Adrenal gland (tissue), 12 donors: ENCODE results near the gene MOV10. TPM values are rescaled to one million over a fixed set of nuclear protein-coding genes. Genes with fewer than 3 reads are reported as not detected.
A peak's percentile ranks its signal among the peaks of the same experiment; 100 is the strongest.

Experiments
- DNase-seq, 7 donors: peaks; one replicate each; pipeline ENCODE4 v3.0.0-alpha.2; 2019 to 2020
- H3K27ac ChIP-seq, 5 donors: fragments of 200-600 bp; sonication (generic) in 4 of 5; 1 replicate in 3 of 5; 2 replicates in 2 of 5; pipeline versions ENCODE4 v1.5.1 to v1.8.0; 2016 to 2020; ENCODE audit warnings: mild to moderate bottlenecking in 1 of 5
- H3K27me3 ChIP-seq: fragments of 200-600 bp; 2 replicates; pipeline ENCODE4 v1.8.0; 2021
- H3K36me3 ChIP-seq, 2 donors: fragments of 200-600 bp; replicated peaks in 1 of 2; 1 replicate in 1 of 2; 2 replicates in 1 of 2; pipeline versions ENCODE4 v1.5.1 to v1.8.0; 2018 to 2022
- H3K4me1 ChIP-seq, 2 donors: fragments of 200-600 bp; replicated peaks in 1 of 2; 1 replicate in 1 of 2; 2 replicates in 1 of 2; pipeline versions ENCODE4 v1.5.1 to v1.8.0; 2018 to 2021
- H3K4me3 ChIP-seq, 4 donors: fragments of 200-600 bp; sonication (generic) in 3 of 4; one replicate each; pipeline ENCODE4 v1.5.1; 2016 to 2018
- H3K9me3 ChIP-seq, 3 donors: fragments of 200-600 bp; sonication (generic) in 1 of 3; replicated peaks in 1 of 3; 1 replicate in 2 of 3; 2 replicates in 1 of 3; pipeline versions ENCODE4 v1.5.1 to v1.8.0; 2016 to 2021
- POLR2A ChIP-seq, 2 donors: fragments of 450-650 bp; IDR thresholded peaks; one replicate each; pipeline ENCODE4 v1.6.1; 2017; ENCODE audit warnings: antibody characterized with exemption in 2 of 2, mild to moderate bottlenecking in 2 of 2, moderate library complexity in 1 of 2
- WGBS, 4 donors: extraction: QIAGEN DNeasy Blood & Tissue Kit in 2 of 4; methylation state at CpG; one replicate each; pipeline versions ENCODE4 v1.1.5 to v1.1.7; 2013 to 2017; 5-methylcytosine and 5-hydroxymethylcytosine counted together
- intact Hi-C, 2 donors: fragments of 100-400 bp; cut with DNase I; formaldehyde crosslinking; loops; one replicate each; pipeline versions ENCODE4 v1.14.1 to v1.15.0; 2022 to 2023
- polyA plus RNA-seq, 3 donors: library from polyadenylated mRNA; stranded (reverse); fragments of 200-250 nt in 2 of 3; fragments of 350-450 nt in 1 of 3; fragmentation: Illumina TruSeq in 1 of 3; extraction: RNeasy Lipid Tissue Mini Kit (QIAGEN cat#74804) in 1 of 3; gene quantifications; one replicate each; pipeline ENCODE4 v1.2.3, GENCODE V29; 2013 to 2014
- total RNA-seq, 9 donors: library from RNA; depleted of rRNA in 4 of 9; stranded (reverse); fragments of >200 nt in 4 of 9; fragments of 120-200 nt in 1 of 9; fragmentation: NEBNext Ultra II Directional in 1 of 9; extraction: Animal tissue kit (Norgen Biotek cat#: 25700) in 1 of 9; gene quantifications; one replicate each; pipeline versions ENCODE4 v1.1.0 to v1.2.4, GENCODE V29; 2013 to 2023
- TF ChIP-seq, protein P1 (sequence below), 6 experiments: fragments of 450-650 bp in 4 of 6; fragments of 200-600 bp in 2 of 6; sonication (generic) in 1 of 6; IDR thresholded peaks; 1 replicate in 5 of 6; 2 replicates in 1 of 6; pipeline versions ENCODE4 v1.5.1 to v1.8.0; 2016 to 2021; ENCODE audit warnings: antibody characterized with exemption in 6 of 6, mild to moderate bottlenecking in 2 of 6, moderate library complexity in 1 of 6
- donor health status: healthy with polysubstance abuse.
- donor health status: Bipolar disorder and iron deficiency.
- donor health status: DM: yes; HTN: yes; CAD: no.
- donor health status: DM: no; HTN: no; CAD: no.
- donor health status: DM: no; HTN: no; CAD: no.
- donor health status: DM: yes; HTN: yes; CAD: no.

MOV10 gene
- total and polyA plus RNA-seq, 12 donors = 39.1 to 372 (median 70.5) TPM

DNA sequence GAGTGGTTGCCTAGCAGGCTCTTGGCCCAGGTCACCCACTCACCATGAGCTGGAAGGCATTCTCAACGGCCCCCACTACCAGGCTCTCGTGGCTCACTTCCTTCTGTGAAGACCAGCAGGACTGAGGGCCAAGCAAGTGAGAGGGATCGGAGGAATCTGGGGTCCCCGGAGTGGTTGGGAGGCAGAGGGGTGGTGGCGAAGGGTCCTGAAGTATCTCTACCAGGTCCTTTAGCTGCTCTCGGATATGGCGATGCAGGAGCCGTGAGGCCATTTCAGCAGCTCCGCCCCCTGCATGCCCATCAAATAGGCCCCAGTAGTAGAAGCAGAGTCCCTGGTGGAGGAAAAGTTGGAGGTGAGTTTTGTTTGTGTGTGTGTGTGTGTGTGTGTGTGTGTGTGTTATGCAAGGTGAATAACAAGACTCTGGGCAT lies 38.3 kb downstream of the MOV10 start:
- 83 to 97% (median 89%) methylated on average over 4 to 9 of the region's 9 CpGs for WGBS, 4 donors
- TF ChIP-seq, protein P1, sequence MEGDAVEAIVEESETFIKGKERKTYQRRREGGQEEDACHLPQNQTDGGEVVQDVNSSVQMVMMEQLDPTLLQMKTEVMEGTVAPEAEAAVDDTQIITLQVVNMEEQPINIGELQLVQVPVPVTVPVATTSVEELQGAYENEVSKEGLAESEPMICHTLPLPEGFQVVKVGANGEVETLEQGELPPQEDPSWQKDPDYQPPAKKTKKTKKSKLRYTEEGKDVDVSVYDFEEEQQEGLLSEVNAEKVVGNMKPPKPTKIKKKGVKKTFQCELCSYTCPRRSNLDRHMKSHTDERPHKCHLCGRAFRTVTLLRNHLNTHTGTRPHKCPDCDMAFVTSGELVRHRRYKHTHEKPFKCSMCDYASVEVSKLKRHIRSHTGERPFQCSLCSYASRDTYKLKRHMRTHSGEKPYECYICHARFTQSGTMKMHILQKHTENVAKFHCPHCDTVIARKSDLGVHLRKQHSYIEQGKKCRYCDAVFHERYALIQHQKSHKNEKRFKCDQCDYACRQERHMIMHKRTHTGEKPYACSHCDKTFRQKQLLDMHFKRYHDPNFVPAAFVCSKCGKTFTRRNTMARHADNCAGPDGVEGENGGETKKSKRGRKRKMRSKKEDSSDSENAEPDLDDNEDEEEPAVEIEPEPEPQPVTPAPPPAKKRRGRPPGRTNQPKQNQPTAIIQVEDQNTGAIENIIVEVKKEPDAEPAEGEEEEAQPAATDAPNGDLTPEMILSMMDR (IDR thresholded peaks at IDR 0.05) = no peak
- no peak for TF ChIP-seq POLR2A (IDR thresholded peaks at IDR 0.05)
- no peak overlapping the region for H3K4me3 ChIP-seq
- no peak overlapping the region for H3K27ac ChIP-seq
- H3K9me3 ChIP-seq = no peaks in the 10 kb centered on the region
- no peaks in the 10 kb centered on the region for H3K36me3 ChIP-seq
- no peak for DNase-seq
- intact Hi-C loops = loop anchor here in 1 of 2 donors (5.0 to 10.0 kb wide), 3 partner anchors 95 to 332 kb away; partner anchors contain the start of genes CAPZA1 and ST7L
- peaks cover 19 to 24% of the 10 kb centered on the region in 2 donors for H3K4me1 ChIP-seq
- no peaks in the 10 kb centered on the region for H3K27me3 ChIP-seq

DNA sequence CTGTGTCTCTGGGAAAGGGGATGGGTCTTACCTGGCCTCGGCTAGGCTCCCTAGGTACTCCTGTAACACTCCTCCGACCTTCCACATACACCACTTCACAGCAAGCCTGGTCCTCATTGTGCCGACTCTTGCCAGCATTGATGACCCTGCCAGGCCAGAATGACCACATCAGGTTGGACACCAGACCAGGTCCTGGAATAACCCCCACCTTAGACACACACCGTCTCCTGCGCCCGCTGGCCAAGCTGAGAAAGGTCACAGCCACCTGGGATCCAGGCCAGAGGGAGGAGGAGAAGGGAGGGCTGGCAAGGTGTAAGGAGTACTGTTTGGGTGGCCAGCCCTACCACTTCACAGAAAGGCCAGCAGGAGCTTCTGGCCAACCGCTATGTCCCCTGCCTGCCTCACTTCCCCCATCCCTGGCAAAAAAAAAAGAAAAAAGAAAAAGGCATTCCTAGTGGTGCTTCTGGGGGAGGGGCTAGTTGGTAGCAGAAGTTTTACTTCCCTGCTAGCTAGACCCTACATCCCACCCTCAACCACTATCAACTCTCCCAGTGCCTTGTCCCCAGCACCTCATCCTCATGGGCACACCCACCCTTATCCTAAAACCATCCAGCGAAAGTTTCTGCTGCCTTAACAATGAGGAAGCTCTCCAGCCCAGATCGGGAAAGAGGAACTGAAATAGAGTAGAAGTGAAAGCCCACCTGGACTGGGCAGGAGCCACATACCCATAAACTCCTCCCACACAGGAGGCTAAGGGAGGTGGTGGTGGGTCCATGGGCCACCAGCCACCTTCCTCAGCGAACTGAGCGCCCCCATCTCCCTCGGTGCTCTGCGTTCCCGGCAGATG lies 39.2 kb downstream of the MOV10 start:
- H3K4me3 ChIP-seq = peak overlapping the region in 1 of 4 donors; percentile 68
- intact Hi-C loops = loop anchor here in 1 of 2 donors (5.0 to 10.0 kb wide), 3 partner anchors 96 to 331 kb away; partner anchors contain the start of genes CAPZA1 and ST7L
- no peak overlapping the region for H3K27ac ChIP-seq
- H3K4me1 ChIP-seq = peaks cover 19 to 24% of the 10 kb centered on the region in 2 donors
- no peaks in the 10 kb centered on the region for H3K27me3 ChIP-seq
- no peaks in the 10 kb centered on the region for H3K36me3 ChIP-seq
- DNase-seq = no peak
- TF ChIP-seq POLR2A (IDR thresholded peaks at IDR 0.05) = no peak
- TF ChIP-seq, protein P1 (IDR thresholded peaks at IDR 0.05) = no peak
- 57 to 61% (median 61%) methylated on average over 9 to 14 of the region's 14 CpGs for WGBS, 4 donors
- no peaks in the 10 kb centered on the region for H3K9me3 ChIP-seq

DNA sequence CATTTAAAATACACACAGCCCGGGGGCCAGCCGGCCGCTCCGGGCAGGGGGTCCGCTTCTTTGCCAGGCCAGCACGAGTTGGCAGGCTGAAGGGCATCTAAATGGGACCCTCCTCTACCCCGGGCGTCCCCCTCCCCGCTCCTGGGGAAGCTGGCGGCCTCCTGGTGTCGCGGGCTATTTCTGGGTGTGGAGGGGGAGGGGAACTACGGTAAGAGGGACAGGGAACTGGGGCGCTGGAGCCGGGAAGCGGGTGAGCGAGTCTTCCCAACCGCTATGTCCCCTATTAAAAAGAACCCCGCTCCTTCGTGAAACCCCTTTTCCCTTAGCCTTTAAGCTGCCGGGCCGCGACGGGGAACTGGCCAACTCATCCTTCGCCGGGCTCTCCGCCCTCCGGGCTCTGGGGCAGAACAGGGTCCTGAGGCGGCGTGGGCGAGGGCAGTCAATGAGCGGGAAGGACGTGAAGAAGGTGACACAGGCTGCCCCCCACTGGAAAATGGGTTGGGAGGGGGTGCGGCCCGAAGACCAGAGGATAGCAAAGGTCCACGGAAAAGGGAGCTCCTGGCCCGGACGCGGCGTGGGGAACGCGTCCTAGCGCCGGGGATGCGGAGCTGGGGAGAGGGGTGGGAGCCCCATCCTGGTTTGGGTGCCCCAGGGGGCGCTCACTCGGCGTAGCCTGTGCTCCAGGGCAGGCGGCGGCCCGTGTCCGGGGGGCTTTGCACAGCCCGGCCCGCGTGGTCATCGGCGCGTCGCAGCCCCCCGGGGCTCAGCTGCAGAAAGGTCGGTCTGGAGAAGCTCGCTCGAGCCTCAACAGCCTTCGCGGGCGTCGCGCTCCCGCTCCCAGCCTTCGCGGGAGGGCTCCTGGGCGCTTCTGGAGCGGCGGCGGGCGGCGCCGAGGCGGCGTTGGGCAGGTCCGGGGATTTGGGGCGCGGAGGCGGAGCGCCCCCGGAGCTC lies 40.1 kb downstream of the MOV10 start:
- no peak for TF ChIP-seq POLR2A (IDR thresholded peaks at IDR 0.05)
- TF ChIP-seq, protein P1 (IDR thresholded peaks at IDR 0.05) = no peak
- Histone ChIP-seq H3K4me3 (peak overlapping the region in 2 of 4 donors; percentile 34 to 68), H3K4me1 (peaks cover 19 to 24% of the 10 kb centered on the region in 2 donors), H3K9me3 (no peaks in the 10 kb centered on the region), H3K27me3 (no peaks in the 10 kb centered on the region), H3K36me3 (no peaks in the 10 kb centered on the region), H3K27ac (peak overlapping the region in 1 of 5 donors; percentile 49)
- intact Hi-C loops = loop anchor here in 1 of 2 donors (5.0 to 10.0 kb wide), 3 partner anchors 97 to 330 kb away; partner anchors contain the start of genes CAPZA1 and ST7L
- DNase-seq = peak in 2 of 7 donors; percentile 39 to 62
- 2 to 6% (median 2%) methylated on average over 30 to 86 of the region's 86 CpGs for WGBS, 4 donors
